Measurements from ENCODE around the gene FGF12. TPM values are rescaled to one million over a fixed set of nuclear protein-coding genes. Genes with fewer than 3 reads are reported as not detected.
"Not testable (repeated sequence)": the region's sequence is repeated elsewhere in the genome, so short reads cannot be mapped to it uniquely, and the experiment has no call there.

FGF12 gene
- total and polyA plus RNA-seq, 11 donors, result 21.8 to 420 (median 265) TPM

DNA sequence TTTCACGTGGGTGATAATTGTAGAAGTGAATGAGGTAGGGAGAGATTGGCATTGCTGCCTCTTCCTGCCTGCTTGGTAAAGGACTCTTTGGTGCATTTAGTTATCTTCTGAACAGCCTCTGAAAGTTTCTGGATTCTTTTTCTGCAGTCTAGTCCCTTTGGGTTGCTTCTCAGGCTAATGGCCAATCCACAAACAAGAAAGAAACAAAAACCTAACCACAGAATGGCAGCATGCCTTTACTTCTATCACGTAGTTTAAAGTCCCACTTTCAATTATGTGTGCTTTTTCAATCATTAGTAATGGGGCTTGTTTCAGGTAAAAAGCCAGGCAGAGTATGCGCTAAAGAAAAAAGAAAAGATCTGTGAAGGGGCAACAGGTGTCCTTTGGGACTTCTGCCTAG, 7.4 kb downstream of the FGF12 start:
- intact Hi-C loops (cut with DNase I), result loop anchor here in 1 of 10 donors (10.0 kb wide), 1 partner anchor 145 kb away; no protein-coding TSS in a partner anchor
- Histone ChIP-seq H3K27me3 (no peaks in the 10 kb centered on the region), H3K4me1 (peaks cover 0 to 30% (median 0%) of the 10 kb centered on the region in 12 donors), H3K27ac (peak overlapping the region in 7 of 12 donors; percentile 6 to 46 (median 17)), H3K36me3 (no peaks in the 10 kb centered on the region), H3K4me3 (no peak overlapping the region), H3K9me3 (no peaks in the 10 kb centered on the region)
- DNase-seq, result no peak
- TF ChIP-seq, protein P1, sequence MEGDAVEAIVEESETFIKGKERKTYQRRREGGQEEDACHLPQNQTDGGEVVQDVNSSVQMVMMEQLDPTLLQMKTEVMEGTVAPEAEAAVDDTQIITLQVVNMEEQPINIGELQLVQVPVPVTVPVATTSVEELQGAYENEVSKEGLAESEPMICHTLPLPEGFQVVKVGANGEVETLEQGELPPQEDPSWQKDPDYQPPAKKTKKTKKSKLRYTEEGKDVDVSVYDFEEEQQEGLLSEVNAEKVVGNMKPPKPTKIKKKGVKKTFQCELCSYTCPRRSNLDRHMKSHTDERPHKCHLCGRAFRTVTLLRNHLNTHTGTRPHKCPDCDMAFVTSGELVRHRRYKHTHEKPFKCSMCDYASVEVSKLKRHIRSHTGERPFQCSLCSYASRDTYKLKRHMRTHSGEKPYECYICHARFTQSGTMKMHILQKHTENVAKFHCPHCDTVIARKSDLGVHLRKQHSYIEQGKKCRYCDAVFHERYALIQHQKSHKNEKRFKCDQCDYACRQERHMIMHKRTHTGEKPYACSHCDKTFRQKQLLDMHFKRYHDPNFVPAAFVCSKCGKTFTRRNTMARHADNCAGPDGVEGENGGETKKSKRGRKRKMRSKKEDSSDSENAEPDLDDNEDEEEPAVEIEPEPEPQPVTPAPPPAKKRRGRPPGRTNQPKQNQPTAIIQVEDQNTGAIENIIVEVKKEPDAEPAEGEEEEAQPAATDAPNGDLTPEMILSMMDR (IDR thresholded peaks at IDR 0.05), result no peak
- TF ChIP-seq POLR2A (IDR thresholded peaks at IDR 0.05), result no peak
- no peak for ATAC-seq
- 51 to 56% (median 53%) methylated on average over 3 of the region's 3 CpGs for WGBS, 4 donors

DNA sequence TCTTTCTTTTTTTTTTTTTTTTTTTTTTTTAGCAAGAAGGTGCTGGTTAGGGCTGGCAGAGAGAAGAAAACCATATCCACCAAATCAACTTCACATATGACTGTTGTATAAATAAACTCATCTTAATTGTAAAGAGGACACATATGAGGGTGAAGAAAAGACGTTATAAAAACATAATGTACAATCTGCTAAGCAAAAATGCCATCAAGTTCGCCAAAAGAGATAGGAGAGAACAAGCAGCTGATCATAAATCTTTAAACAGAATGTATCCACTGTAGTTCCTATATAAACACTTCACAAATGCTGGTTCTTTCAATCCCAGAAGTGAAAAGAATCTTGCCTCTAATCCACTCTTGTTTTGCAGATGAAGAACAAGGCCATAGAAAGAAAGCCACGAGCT, 9.2 kb downstream of the FGF12 start:
- no peaks in the 10 kb centered on the region for H3K27me3 ChIP-seq
- no peak for ATAC-seq
- no peaks in the 10 kb centered on the region for H3K36me3 ChIP-seq
- H3K9me3 ChIP-seq, result no peaks in the 10 kb centered on the region
- TF ChIP-seq, protein P1 (IDR thresholded peaks at IDR 0.05), result no peak
- no peak for TF ChIP-seq POLR2A (IDR thresholded peaks at IDR 0.05)
- DNase-seq, result no peak
- H3K27ac ChIP-seq, result peak overlapping the region in 3 of 12 donors; percentile 5 to 43 (median 34)
- WGBS, 4 donors, result 16 to 21% (median 19%) methylated on average over 3 of the region's 3 CpGs
- peaks cover 0 to 26% (median 0%) of the 10 kb centered on the region in 12 donors for H3K4me1 ChIP-seq
- intact Hi-C loops (cut with DNase I), result no loop called here
- H3K4me3 ChIP-seq, result no peak overlapping the region

DNA sequence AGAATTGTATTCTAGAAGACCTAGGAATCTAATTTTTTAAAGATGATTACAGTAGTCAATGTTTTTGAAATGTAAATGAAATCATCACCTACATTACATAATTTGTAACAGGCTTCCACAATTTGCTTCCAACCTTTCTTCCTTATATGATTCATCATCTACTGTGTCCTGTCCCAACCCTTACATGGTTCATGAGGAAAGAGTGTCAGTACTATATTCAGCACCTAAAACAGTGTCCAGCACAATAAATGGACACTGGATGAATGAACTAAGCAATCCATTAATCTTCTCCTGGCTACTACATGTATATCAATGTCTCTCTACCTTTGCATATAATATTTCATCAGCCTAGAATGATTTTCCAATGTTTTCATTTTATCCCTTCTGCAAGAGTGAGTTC, 12.2 kb downstream of the FGF12 start:
- ATAC-seq (peak in 1 of 4 donors; percentile 57), DNase-seq (no peak)
- Histone ChIP-seq H3K4me3 (no peak overlapping the region), H3K36me3 (no peaks in the 10 kb centered on the region), H3K4me1 (peaks cover 0 to 18% (median 0%) of the 10 kb centered on the region in 12 donors), H3K27ac (no peak overlapping the region), H3K27me3 (no peaks in the 10 kb centered on the region), H3K9me3 (no peaks in the 10 kb centered on the region)
- intact Hi-C loops (cut with DNase I), result no loop called here
- TF ChIP-seq, protein P1 (IDR thresholded peaks at IDR 0.05), result no peak
- TF ChIP-seq POLR2A (IDR thresholded peaks at IDR 0.05), result no peak

DNA sequence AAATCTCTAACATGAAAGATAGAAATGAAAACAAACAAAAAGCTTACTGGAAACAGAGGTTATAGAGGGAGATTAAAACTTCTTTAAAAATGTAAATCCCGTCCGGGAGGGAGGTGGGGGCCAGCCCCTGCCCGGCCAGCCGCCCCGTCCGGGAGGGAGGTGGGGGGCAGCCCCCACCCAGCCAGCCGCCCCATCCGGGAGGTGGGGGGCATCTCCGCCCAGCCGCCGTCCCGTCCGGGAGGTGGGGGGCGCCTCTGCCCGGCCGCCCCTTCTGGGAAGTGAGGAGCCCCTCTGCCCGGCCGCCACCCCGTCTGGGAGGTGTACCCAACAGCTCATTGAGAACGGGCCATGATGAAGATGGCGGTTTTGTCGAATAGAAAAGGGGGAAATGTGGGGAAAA, 16.2 kb downstream of the FGF12 start:
- H3K36me3 ChIP-seq; H3K9me3 ChIP-seq; DNase-seq; intact Hi-C loops (cut with DNase I); H3K27me3 ChIP-seq; ATAC-seq; H3K4me3 ChIP-seq: not testable (repeated sequence)
- Histone ChIP-seq H3K4me1 (peaks cover 0 to 13% (median 0%) of the 10 kb centered on the region in 12 donors), H3K27ac (peak overlapping the region in 1 of 12 donors; percentile 14)
- 93 to 95% (median 94%) methylated on average over 21 to 22 of the region's 22 CpGs for WGBS, 4 donors

DNA sequence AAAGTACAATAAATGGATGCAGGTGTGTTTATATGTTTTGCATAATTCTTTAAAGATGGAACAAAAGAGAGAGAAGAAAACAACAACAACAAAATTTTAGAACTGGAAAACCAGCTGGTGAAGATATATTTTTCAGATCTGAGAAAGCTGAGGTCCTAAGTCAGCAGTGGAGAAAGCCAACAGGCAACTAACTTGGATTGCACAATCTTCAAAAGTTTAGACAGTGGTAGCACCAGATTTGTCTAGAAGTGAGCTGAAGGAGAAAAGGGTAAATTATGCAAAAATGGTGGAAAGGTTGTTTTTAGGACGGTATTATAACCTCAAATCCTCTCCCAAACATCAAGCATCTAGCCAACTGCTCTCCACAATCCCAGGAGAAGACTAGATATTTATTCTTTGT, 17.0 kb downstream of the FGF12 start:
- intact Hi-C loops (cut with DNase I), result no loop called here
- Histone ChIP-seq H3K27ac (peak overlapping the region in 1 of 12 donors; percentile 14), H3K9me3 (no peaks in the 10 kb centered on the region), H3K36me3 (no peaks in the 10 kb centered on the region), H3K4me3 (no peak overlapping the region), H3K27me3 (no peaks in the 10 kb centered on the region), H3K4me1 (peaks cover 0 to 13% (median 0%) of the 10 kb centered on the region in 12 donors)
- WGBS, 4 donors, result 44 to 71% (median 53%) methylated on average over 1 of the region's 1 CpG
- no peak for TF ChIP-seq POLR2A (IDR thresholded peaks at IDR 0.05)
- TF ChIP-seq, protein P1 (IDR thresholded peaks at IDR 0.05), result no peak
- DNase-seq, result no peak
- no peak for ATAC-seq
